HTERT RPE-1 (cell line): ENCODE results near the gene SPEG.

Experiments
- in situ Hi-C: fragments of 300-500 bp; cut with MboI; formaldehyde crosslinking; loops from 4 replicates; pipeline ENCODE4 v1.14.3; 2020; ENCODE audit warnings: low sequenced_read_pairs

Gene SPEG

GRCh38 chr2:219521066-219521880 lies 86.6 kb downstream of the SPEG start:
- in situ Hi-C loops, result loop anchor here (25.0 kb wide), 1 partner anchor 109 kb away; the partner anchor contains the start of gene DES

- in situ Hi-C loops, result loop anchor here (25.0 kb wide), 1 partner anchor 110 kb away; the partner anchor contains the start of gene DES
Measured at GRCh38 chr2:219522111-219523030, 87.7 kb downstream of the SPEG start.

- in situ Hi-C loops, result loop anchor here (25.0 kb wide), 1 partner anchor 111 kb away; the partner anchor contains the start of gene DES
Measured at GRCh38 chr2:219523031-219523671, 88.5 kb downstream of the SPEG start.

- in situ Hi-C loops, result loop anchor here (25.0 kb wide), 1 partner anchor 113 kb away; the partner anchor contains the start of gene DES
Measured at GRCh38 chr2:219524817-219525216, 90.2 kb downstream of the SPEG start.

- in situ Hi-C loops, result no loop called here
Measured at GRCh38 chr2:219525533-219526232, 91.0 kb downstream of the SPEG start.

- in situ Hi-C loops, result no loop called here
Measured at GRCh38 chr2:219526320-219527075, 91.9 kb downstream of the SPEG start.

GRCh38 chr2:219527076-219527394 lies 92.4 kb downstream of the SPEG start:
- in situ Hi-C loops, result no loop called here

- in situ Hi-C loops, result no loop called here
Measured at GRCh38 chr2:219527472-219527871, 92.8 kb downstream of the SPEG start.

- in situ Hi-C loops, result no loop called here
Measured at GRCh38 chr2:219530048-219530963, 95.7 kb downstream of the SPEG start.

GRCh38 chr2:219531639-219532377 lies 97.2 kb downstream of the SPEG start:
- in situ Hi-C loops, result no loop called here

GRCh38 chr2:219532378-219532649 lies 97.7 kb downstream of the SPEG start:
- in situ Hi-C loops, result no loop called here

GRCh38 chr2:219533930-219534661 lies 99.5 kb downstream of the SPEG start:
- in situ Hi-C loops, result no loop called here

GRCh38 chr2:219536425-219536824 lies 101.8 kb downstream of the SPEG start:
- in situ Hi-C loops, result no loop called here

- in situ Hi-C loops, result no loop called here
Measured at GRCh38 chr2:219536967-219537366, 102.3 kb downstream of the SPEG start.

- in situ Hi-C loops, result no loop called here
Measured at GRCh38 chr2:219537657-219538488, 103.2 kb downstream of the SPEG start.

GRCh38 chr2:219538504-219538951 lies 103.9 kb downstream of the SPEG start:
- in situ Hi-C loops, result no loop called here
